Measurements from ENCODE around the gene MICAL3.

The MICAL3 gene

GRCh38 chr22:17738386-17739128, 285.8 kb downstream of the MICAL3 start:
- DNase-seq: no peak
